Heart left ventricle (tissue), 16 donors: Measurements from ENCODE around the gene NTRK2. TPM values are rescaled to one million over a fixed set of nuclear protein-coding genes. Genes with fewer than 3 reads are reported as not detected.
A peak's percentile ranks its signal among the peaks of the same experiment; 100 is the strongest.

Experiments used
- ATAC-seq, 4 donors: fragments of 200-7000 bp; cut with Tn5 transposase; one replicate each; pipeline ENCODE4 v1.9.1; 2020 to 2022; ENCODE audit warnings: moderate library complexity in 4 of 4, mild to moderate bottlenecking in 3 of 4, moderate number of reproducible peaks in 1 of 4
- DNase-seq, 5 donors: peaks; one replicate each; pipeline ENCODE4 v3.0.0-alpha.2; 2020
- H3K27ac ChIP-seq, 12 donors: fragments of 200-600 bp; sonication (generic) in 4 of 12; one replicate each; pipeline versions ENCODE4 v1.5.0 to v1.8.0; 2016 to 2022; ENCODE audit warnings: mild to moderate bottlenecking in 2 of 12
- H3K27me3 ChIP-seq, 9 donors: fragments of 200-600 bp; sonication (generic) in 2 of 9; one replicate each; pipeline versions ENCODE4 v1.5.1 to v1.8.0; 2016 to 2022; ENCODE audit warnings: mild to moderate bottlenecking in 3 of 9
- H3K36me3 ChIP-seq, 9 donors: fragments of 200-600 bp; sonication (generic) in 2 of 9; one replicate each; pipeline versions ENCODE4 v1.5.0 to v1.8.0; 2018 to 2022; ENCODE audit warnings: mild to moderate bottlenecking in 2 of 9
- H3K4me1 ChIP-seq, 12 donors: fragments of 200-600 bp; sonication (generic) in 4 of 12; one replicate each; pipeline versions ENCODE4 v1.5.0 to v1.8.0; 2016 to 2022; ENCODE audit warnings: mild to moderate bottlenecking in 3 of 12
- H3K4me3 ChIP-seq, 12 donors: fragments of 200-600 bp; sonication (generic) in 4 of 12; one replicate each; pipeline versions ENCODE4 v1.5.0 to v1.8.0; 2017 to 2022; ENCODE audit warnings: mild to moderate bottlenecking in 9 of 12, moderate library complexity in 4 of 12
- H3K9me3 ChIP-seq, 12 donors: fragments of 200-600 bp; sonication (generic) in 4 of 12; one replicate each; pipeline versions ENCODE4 v1.5.0 to v1.8.0; 2016 to 2022; ENCODE audit warnings: mild to moderate bottlenecking in 1 of 12
- POLR2A ChIP-seq, 2 donors: fragments of 450-650 bp; IDR thresholded peaks; one replicate each; pipeline ENCODE4 v1.6.1; 2017; ENCODE audit warnings: antibody characterized with exemption in 2 of 2, mild to moderate bottlenecking in 2 of 2, moderate library complexity in 2 of 2
- WGBS, 4 donors: extraction: QIAGEN DNeasy Blood & Tissue Kit in 2 of 4; methylation state at CpG; one replicate each; pipeline versions ENCODE4 v1.1.5 to v1.1.7; 2013 to 2018; 5-methylcytosine and 5-hydroxymethylcytosine counted together
- intact Hi-C, 10 donors: fragments of 100-400 bp; cut with DNase I; formaldehyde crosslinking; loops; one replicate each; pipeline versions ENCODE4 v1.11.1 to v1.14.2; 2022
- polyA plus RNA-seq, 2 donors: library from polyadenylated mRNA; stranded (reverse); fragments of 200-250 nt; gene quantifications; one replicate each; pipeline ENCODE4 v1.2.3, GENCODE V29; 2013
- total RNA-seq, 9 donors: library from RNA; depleted of rRNA in 2 of 9; stranded (reverse); fragments of >200 nt in 2 of 9; fragmentation: NEBNext Ultra II Directional in 3 of 9; extraction: Animal tissue kit (Norgen Biotek cat#: 25700) in 3 of 9; gene quantifications; one replicate each; pipeline versions ENCODE4 v1.1.0 to v1.2.4, GENCODE V29; 2016 to 2023
- TF ChIP-seq, protein P1 (sequence below), 12 donors: fragments of 200-600 bp; sonication (generic) in 4 of 12; IDR thresholded peaks; one replicate each; pipeline versions ENCODE4 v1.5.0 to v1.8.0; 2018 to 2022; ENCODE audit warnings: antibody characterized with exemption in 12 of 12, mild to moderate bottlenecking in 5 of 12
- donor health status: ischemic (EF 13 %, LVEDD 7.1; RV severe dilation, severe dysfunction).
- donor health status: healthy with polysubstance abuse.
- donor health status: DM: no; HTN: yes; CAD: no.
- donor health status: DM: no; HTN: no; CAD: no.
- donor health status: ischemic (EF 25% LVEDD 6.9; RV normal size, moderate dysfunction).
- donor health status: ischemic (EF 25% LVEDD 5.7; RV mildly dilated, moderate dysfunction).
- donor health status: healthy.
- donor health status: DM: yes; HTN: yes; CAD: no.
- donor health status: ischemic (EF 35%, LVEDD 5.7; RV mildly dilated, moderate dysfunction).
- donor health status: nonischemic (EF 11% LVEDD 7.7; RV severe dilation, severe dysfunction).
- donor health status: DM: yes; HTN: yes; CAD: no.
- donor health status: PGD.
- donor health status: ischemic (EF 29% LVEDD 5.4; RV normal size, mild dysfunction).
- donor health status: nonischemic (EF 23%, LVEDD 6.1; RV moderate dilation, normal function).

NTRK2 gene
- total and polyA plus RNA-seq, 11 donors, result 0.86 to 16.0 (median 2.4) TPM

DNA sequence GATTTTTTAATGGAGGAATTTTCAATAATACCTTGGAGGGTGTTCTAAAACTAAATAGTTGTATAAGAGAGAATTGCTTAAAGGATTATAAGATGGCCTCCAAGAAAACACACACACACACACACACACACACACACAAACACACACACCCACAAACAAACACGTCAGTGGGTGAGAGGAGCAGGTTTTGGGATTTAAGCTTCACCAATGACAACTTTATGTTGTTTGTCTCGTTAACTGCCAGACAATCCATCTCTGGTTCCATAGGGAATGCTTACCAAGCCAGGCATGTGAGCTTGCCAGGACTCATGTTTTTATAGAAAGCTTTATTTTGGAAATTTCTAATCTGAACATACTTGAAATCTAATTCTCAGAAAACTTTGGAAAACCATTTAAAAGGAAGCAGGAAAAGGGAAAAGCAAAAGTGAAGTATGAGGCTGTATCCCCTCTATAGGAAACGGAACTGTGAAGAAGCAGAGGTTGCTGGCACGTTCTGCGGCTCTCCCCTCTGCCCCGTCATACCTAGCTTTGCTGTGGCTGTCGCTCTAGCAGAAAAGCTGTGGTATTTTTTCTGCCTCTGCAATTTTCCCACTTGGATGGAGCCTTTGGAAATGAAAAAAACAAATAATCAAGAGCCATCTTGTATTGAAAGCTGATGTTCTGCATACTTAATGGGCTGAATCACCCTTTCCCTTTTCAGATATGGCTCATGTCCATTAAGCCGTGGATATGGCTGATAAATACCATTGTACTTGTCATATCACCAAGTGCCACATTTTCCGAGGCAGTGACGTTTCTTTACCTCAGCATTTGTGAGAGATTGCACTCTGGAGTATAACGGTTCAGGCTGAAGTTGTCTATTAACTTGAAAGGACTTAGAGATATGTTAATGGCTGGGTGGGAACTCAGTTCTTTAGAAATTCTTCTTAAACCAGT is 112.7 kb downstream of the NTRK2 start:
- Histone ChIP-seq H3K27me3 (peaks cover 0 to 4% (median 0%) of the 10 kb centered on the region in 9 donors), H3K4me3 (peak overlapping the region in 2 of 12 donors; percentile 16 to 19), H3K36me3 (no peaks in the 10 kb centered on the region), H3K4me1 (peaks cover 0 to 6% (median 0%) of the 10 kb centered on the region in 12 donors), H3K27ac (peak overlapping the region in 3 of 12 donors; percentile 3 to 47 (median 46)), H3K9me3 (no peaks in the 10 kb centered on the region)
- 39 to 47% (median 42%) methylated on average over 11 of the region's 11 CpGs for WGBS, 4 donors
- ATAC-seq (peak in 2 of 4 donors; percentile 28 to 57), DNase-seq (no peak)
- TF ChIP-seq, protein P1, sequence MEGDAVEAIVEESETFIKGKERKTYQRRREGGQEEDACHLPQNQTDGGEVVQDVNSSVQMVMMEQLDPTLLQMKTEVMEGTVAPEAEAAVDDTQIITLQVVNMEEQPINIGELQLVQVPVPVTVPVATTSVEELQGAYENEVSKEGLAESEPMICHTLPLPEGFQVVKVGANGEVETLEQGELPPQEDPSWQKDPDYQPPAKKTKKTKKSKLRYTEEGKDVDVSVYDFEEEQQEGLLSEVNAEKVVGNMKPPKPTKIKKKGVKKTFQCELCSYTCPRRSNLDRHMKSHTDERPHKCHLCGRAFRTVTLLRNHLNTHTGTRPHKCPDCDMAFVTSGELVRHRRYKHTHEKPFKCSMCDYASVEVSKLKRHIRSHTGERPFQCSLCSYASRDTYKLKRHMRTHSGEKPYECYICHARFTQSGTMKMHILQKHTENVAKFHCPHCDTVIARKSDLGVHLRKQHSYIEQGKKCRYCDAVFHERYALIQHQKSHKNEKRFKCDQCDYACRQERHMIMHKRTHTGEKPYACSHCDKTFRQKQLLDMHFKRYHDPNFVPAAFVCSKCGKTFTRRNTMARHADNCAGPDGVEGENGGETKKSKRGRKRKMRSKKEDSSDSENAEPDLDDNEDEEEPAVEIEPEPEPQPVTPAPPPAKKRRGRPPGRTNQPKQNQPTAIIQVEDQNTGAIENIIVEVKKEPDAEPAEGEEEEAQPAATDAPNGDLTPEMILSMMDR (IDR thresholded peaks at IDR 0.05), result no peak
- no peak for TF ChIP-seq POLR2A (IDR thresholded peaks at IDR 0.05)
- intact Hi-C loops, result no loop called here

- DNase-seq (no peak), ATAC-seq (no peak)
- peaks cover 0 to 4% (median 0%) of the 10 kb centered on the region in 9 donors for H3K27me3 ChIP-seq
- H3K4me1 ChIP-seq, result peaks cover 0 to 6% (median 0%) of the 10 kb centered on the region in 12 donors
- WGBS, 4 donors, result 89 to 91% (median 90%) methylated on average over 4 of the region's 4 CpGs
- intact Hi-C loops, result no loop called here
- H3K36me3 ChIP-seq, result no peaks in the 10 kb centered on the region
- no peaks in the 10 kb centered on the region for H3K9me3 ChIP-seq
- TF ChIP-seq POLR2A (IDR thresholded peaks at IDR 0.05), result no peak
- TF ChIP-seq, protein P1 (IDR thresholded peaks at IDR 0.05), result peak in 2 of 12 donors; percentile 11 to 34
- H3K4me3 ChIP-seq, result no peak overlapping the region
- H3K27ac ChIP-seq, result no peak overlapping the region
Observed at GRCh38 chr9:84785792-84786547, 116.4 kb downstream of the NTRK2 start.

DNA sequence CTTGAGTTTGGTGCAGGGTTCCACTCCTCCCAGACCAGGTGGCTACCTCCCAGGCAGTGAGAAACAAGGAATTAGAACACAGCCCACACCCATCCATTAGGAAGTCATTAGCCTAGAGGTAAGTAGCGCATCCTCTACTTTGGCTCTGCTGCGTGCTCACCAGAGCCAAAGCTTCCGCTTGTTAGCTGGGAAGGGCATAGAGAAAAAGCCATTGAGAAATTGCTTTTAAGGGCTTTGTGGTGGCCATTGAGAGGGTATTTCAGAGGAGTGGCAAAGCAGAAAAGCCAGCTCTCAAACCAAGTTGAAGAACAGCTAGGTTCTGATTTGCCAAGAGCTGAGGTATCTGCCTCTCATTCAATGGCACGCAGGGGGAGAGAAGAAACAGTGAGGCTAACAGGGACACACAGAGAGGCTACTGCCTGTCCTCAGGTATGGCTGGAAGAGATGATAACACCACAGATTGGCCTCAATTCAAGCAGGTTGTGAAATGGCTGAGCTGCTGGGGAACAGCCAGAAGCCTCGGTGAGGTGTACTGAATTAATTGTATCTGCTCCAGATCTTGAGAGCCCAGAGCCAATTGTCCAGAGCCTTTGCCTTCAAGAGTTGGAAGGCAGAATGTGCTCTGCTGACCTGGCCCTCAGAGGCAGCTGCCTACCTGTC is 119.4 kb downstream of the NTRK2 start:
- no peak overlapping the region for H3K4me3 ChIP-seq
- no peaks in the 10 kb centered on the region for H3K36me3 ChIP-seq
- no peak for DNase-seq
- H3K27ac ChIP-seq, result no peak overlapping the region
- H3K9me3 ChIP-seq, result no peaks in the 10 kb centered on the region
- TF ChIP-seq, protein P1 (IDR thresholded peaks at IDR 0.05), result no peak
- no peak for TF ChIP-seq POLR2A (IDR thresholded peaks at IDR 0.05)
- peaks cover 0 to under 1% (median 0%) of the 10 kb centered on the region in 9 donors for H3K27me3 ChIP-seq
- intact Hi-C loops, result no loop called here
- 95 to 97% (median 96%) methylated on average over 5 of the region's 5 CpGs for WGBS, 4 donors
- H3K4me1 ChIP-seq, result peaks cover 0 to 3% (median 0%) of the 10 kb centered on the region in 12 donors
- no peak for ATAC-seq
